CD4-positive, CD25-positive, alpha-beta regulatory T cell (primary cell): ENCODE results near the gene TMC3. TPM values are rescaled to one million over a fixed set of nuclear protein-coding genes. Genes with fewer than 3 reads are reported as not detected.

ENCODE experiments used
- ATAC-seq, 2 donors: fragments of 150-1000 bp; cut with Tn5 transposase; one replicate each; pipeline ENCODE4 v1.10.0; 2021; ENCODE audit warnings: low read depth in 2 of 2, moderate number of reproducible peaks in 2 of 2, moderate library complexity in 1 of 2
- DNase-seq, 3 donors: peaks; one replicate each; pipeline versions ENCODE4 v3.0.0 to v3.0.0-alpha.2; 2012 to 2022; ENCODE audit warnings: mixed read lengths in 1 of 3
- H3K27ac ChIP-seq: one replicate; pipeline ENCODE4 v1.7.0; 2013; ENCODE audit warnings: mild to moderate bottlenecking, low read length; ENCODE audit not compliant: insufficient read depth, poor library complexity, severe bottlenecking
- H3K27me3 ChIP-seq: one replicate; pipeline ENCODE4 v1.7.0; 2013; ENCODE audit warnings: low read length; ENCODE audit not compliant: control insufficient read depth, insufficient read depth
- H3K36me3 ChIP-seq: one replicate; pipeline ENCODE4 v1.7.0; 2013; ENCODE audit warnings: mild to moderate bottlenecking, low read length, moderate library complexity; ENCODE audit not compliant: control insufficient read depth, insufficient read depth
- H3K4me1 ChIP-seq: 2 replicates; pipeline ENCODE4 v1.7.0; 2013; ENCODE audit warnings: mild to moderate bottlenecking, low read length; ENCODE audit not compliant: insufficient read depth, control insufficient read depth, poor library complexity, severe bottlenecking
- H3K4me3 ChIP-seq: one replicate; pipeline ENCODE4 v1.7.0; 2013; ENCODE audit warnings: low read depth, mild to moderate bottlenecking, low read length, moderate library complexity
- H3K9me3 ChIP-seq, 2 experiments: 1 replicate in 1 of 2; 2 replicates in 1 of 2; pipeline ENCODE4 v1.7.0; 2013; ENCODE audit warnings: low read length in 2 of 2, mild to moderate bottlenecking in 1 of 2, moderate library complexity in 1 of 2; ENCODE audit not compliant: control insufficient read depth in 2 of 2
- H3K27ac Mint-ChIP-seq, 3 donors: one replicate each; pipeline ENCODE4 v1.8.0; 2020 to 2022; ENCODE audit warnings: mild to moderate bottlenecking in 3 of 3, mixed read lengths in 3 of 3, moderate library complexity in 2 of 3
- H3K27me3 Mint-ChIP-seq: one replicate; pipeline ENCODE4 v1.8.0; 2022; ENCODE audit warnings: mild to moderate bottlenecking, mixed read lengths
- H3K36me3 Mint-ChIP-seq: one replicate; pipeline ENCODE4 v1.8.0; 2020; ENCODE audit warnings: mixed read lengths
- H3K4me1 Mint-ChIP-seq, 4 donors: one replicate each; pipeline ENCODE4 v1.8.0; 2020 to 2022; ENCODE audit warnings: mixed read lengths in 4 of 4, mild to moderate bottlenecking in 1 of 4
- H3K4me3 Mint-ChIP-seq, 4 donors: one replicate each; pipeline ENCODE4 v1.8.0; 2020 to 2022; ENCODE audit warnings: mild to moderate bottlenecking in 4 of 4, mixed read lengths in 4 of 4, moderate library complexity in 3 of 4
- H3K9me3 Mint-ChIP-seq, 7 donors: one replicate each; pipeline ENCODE4 v1.8.0; 2020 to 2022; ENCODE audit warnings: mixed read lengths in 7 of 7, mild to moderate bottlenecking in 3 of 7, moderate library complexity in 2 of 7
- polyA plus RNA-seq, 4 donors: library from polyadenylated mRNA; unstranded; fragments of 300-500 nt; fragmentation: Illumina TruSeq; gene quantifications; one replicate each; pipeline ENCODE4 v1.2.3, GENCODE V29; 2021
- total RNA-seq: library from RNA; stranded (reverse); gene quantifications from one replicate; pipeline ENCODE4 v1.2.3, GENCODE V29; 2022

TMC3 gene
- total and polyA plus RNA-seq, 5 donors from 2014 or later, result 0.05 to 0.06 TPM; not detected in 3

- Mint-ChIP-seq H3K36me3 (peaks cover 3% of the 10 kb centered on the region), H3K4me3 (no peak overlapping the region), H3K27ac (no peak overlapping the region), H3K27me3 (peaks cover 4% of the 10 kb centered on the region), H3K4me1 (no peaks in the 10 kb centered on the region), H3K9me3 (no peaks in the 10 kb centered on the region)
- no peak for DNase-seq
- H3K4me1 ChIP-seq, result no peaks in the 10 kb centered on the region
- ATAC-seq, result no peak
- peaks cover 3% of the 10 kb centered on the region for H3K27me3 ChIP-seq
- H3K9me3 ChIP-seq, result no peaks in the 10 kb centered on the region
- H3K27ac ChIP-seq, result no peak overlapping the region
- H3K36me3 ChIP-seq, result no peaks in the 10 kb centered on the region
- H3K4me3 ChIP-seq, result no peak overlapping the region
Observed at GRCh38 chr15:81398456-81398855, 24.4 kb upstream of the TMC3 start.

- Mint-ChIP-seq H3K27ac (no peak overlapping the region), H3K36me3 (peaks cover 3% of the 10 kb centered on the region), H3K4me3 (no peak overlapping the region), H3K27me3 (no peaks in the 10 kb centered on the region), H3K9me3 (no peaks in the 10 kb centered on the region), H3K4me1 (no peaks in the 10 kb centered on the region)
- Histone ChIP-seq H3K27me3 (no peaks in the 10 kb centered on the region), H3K9me3 (no peaks in the 10 kb centered on the region), H3K36me3 (no peaks in the 10 kb centered on the region), H3K4me3 (no peak overlapping the region), H3K4me1 (no peaks in the 10 kb centered on the region), H3K27ac (no peak overlapping the region)
- DNase-seq (no peak), ATAC-seq (no peak)
Observed at GRCh38 chr15:81394603-81395002, 20.6 kb upstream of the TMC3 start.

- Mint-ChIP-seq H3K27ac (no peak overlapping the region), H3K27me3 (no peaks in the 10 kb centered on the region), H3K4me3 (no peak overlapping the region), H3K36me3 (peaks cover 5% of the 10 kb centered on the region), H3K4me1 (no peaks in the 10 kb centered on the region), H3K9me3 (no peaks in the 10 kb centered on the region)
- Histone ChIP-seq H3K4me3 (no peak overlapping the region), H3K27me3 (no peaks in the 10 kb centered on the region), H3K36me3 (no peaks in the 10 kb centered on the region), H3K4me1 (no peaks in the 10 kb centered on the region), H3K27ac (no peak overlapping the region), H3K9me3 (no peaks in the 10 kb centered on the region)
- no peak for DNase-seq
- ATAC-seq, result no peak
Observed at GRCh38 chr15:81391657-81392056, 17.6 kb upstream of the TMC3 start.

- H3K4me1 Mint-ChIP-seq, result no peaks in the 10 kb centered on the region
- Histone ChIP-seq H3K4me3 (no peak overlapping the region), H3K4me1 (no peaks in the 10 kb centered on the region), H3K36me3 (no peaks in the 10 kb centered on the region), H3K27ac (no peak overlapping the region), H3K27me3 (no peaks in the 10 kb centered on the region), H3K9me3 (no peaks in the 10 kb centered on the region)
- H3K27ac Mint-ChIP-seq, result no peak overlapping the region
- ATAC-seq (no peak), DNase-seq (no peak)
- peaks cover 18% of the 10 kb centered on the region for H3K36me3 Mint-ChIP-seq
- no peaks in the 10 kb centered on the region for H3K9me3 Mint-ChIP-seq
- no peak overlapping the region for H3K4me3 Mint-ChIP-seq
- no peaks in the 10 kb centered on the region for H3K27me3 Mint-ChIP-seq
Observed at GRCh38 chr15:81388436-81388770, 14.4 kb upstream of the TMC3 start.

- Histone ChIP-seq H3K36me3 (no peaks in the 10 kb centered on the region), H3K9me3 (no peaks in the 10 kb centered on the region), H3K27ac (no peak overlapping the region), H3K4me3 (no peak overlapping the region), H3K27me3 (no peaks in the 10 kb centered on the region), H3K4me1 (no peaks in the 10 kb centered on the region)
- Mint-ChIP-seq H3K27ac (no peak overlapping the region), H3K36me3 (peaks cover 18% of the 10 kb centered on the region), H3K27me3 (no peaks in the 10 kb centered on the region), H3K4me1 (no peaks in the 10 kb centered on the region), H3K9me3 (no peaks in the 10 kb centered on the region), H3K4me3 (no peak overlapping the region)
- DNase-seq (no peak), ATAC-seq (no peak)
Observed at GRCh38 chr15:81387621-81388435, 13.8 kb upstream of the TMC3 start.

- H3K27ac ChIP-seq, result no peak overlapping the region
- Mint-ChIP-seq H3K36me3 (peaks cover 23% of the 10 kb centered on the region), H3K4me3 (no peak overlapping the region), H3K9me3 (no peaks in the 10 kb centered on the region), H3K27ac (no peak overlapping the region), H3K27me3 (no peaks in the 10 kb centered on the region), H3K4me1 (no peaks in the 10 kb centered on the region)
- no peaks in the 10 kb centered on the region for H3K36me3 ChIP-seq
- H3K4me1 ChIP-seq, result no peaks in the 10 kb centered on the region
- no peak for DNase-seq
- no peaks in the 10 kb centered on the region for H3K9me3 ChIP-seq
- no peaks in the 10 kb centered on the region for H3K27me3 ChIP-seq
- no peak for ATAC-seq
- H3K4me3 ChIP-seq, result no peak overlapping the region
Observed at GRCh38 chr15:81386947-81387346, 12.9 kb upstream of the TMC3 start.

- no peak for ATAC-seq
- peaks cover 24% of the 10 kb centered on the region for H3K36me3 Mint-ChIP-seq
Observed at GRCh38 chr15:81385721-81386076, 11.7 kb upstream of the TMC3 start.

More at GRCh38 chr15:81385721-81386076, 11.7 kb upstream of the TMC3 start:
- Mint-ChIP-seq H3K27me3 (no peaks in the 10 kb centered on the region), H3K4me3 (no peak overlapping the region), H3K27ac (no peak overlapping the region), H3K9me3 (no peaks in the 10 kb centered on the region), H3K4me1 (no peaks in the 10 kb centered on the region)
- Histone ChIP-seq H3K9me3 (no peaks in the 10 kb centered on the region), H3K27ac (no peak overlapping the region), H3K36me3 (no peaks in the 10 kb centered on the region), H3K4me3 (no peak overlapping the region), H3K4me1 (no peaks in the 10 kb centered on the region), H3K27me3 (no peaks in the 10 kb centered on the region)
- no peak for DNase-seq
